ENCODE results near the gene IL17RA.

IL17RA gene

GRCh38 chr22:17106785-17107546, 22.2 kb downstream of the IL17RA start:
- DNase-seq = no peak

DNA sequence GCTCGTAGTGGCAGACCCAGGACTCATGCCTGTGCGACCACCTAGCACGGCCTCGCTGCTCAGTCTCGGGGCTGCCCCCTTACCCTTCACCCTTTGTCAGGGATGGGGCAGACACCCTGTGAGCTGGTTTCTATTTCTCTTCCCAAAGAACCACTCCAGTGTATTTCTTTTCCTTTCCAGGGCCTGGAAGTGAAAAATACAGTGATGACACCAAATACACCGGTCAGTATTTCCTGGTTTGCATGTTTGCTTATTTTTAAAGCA, 22.7 kb downstream of the IL17RA start:
- no peak for DNase-seq

DNA sequence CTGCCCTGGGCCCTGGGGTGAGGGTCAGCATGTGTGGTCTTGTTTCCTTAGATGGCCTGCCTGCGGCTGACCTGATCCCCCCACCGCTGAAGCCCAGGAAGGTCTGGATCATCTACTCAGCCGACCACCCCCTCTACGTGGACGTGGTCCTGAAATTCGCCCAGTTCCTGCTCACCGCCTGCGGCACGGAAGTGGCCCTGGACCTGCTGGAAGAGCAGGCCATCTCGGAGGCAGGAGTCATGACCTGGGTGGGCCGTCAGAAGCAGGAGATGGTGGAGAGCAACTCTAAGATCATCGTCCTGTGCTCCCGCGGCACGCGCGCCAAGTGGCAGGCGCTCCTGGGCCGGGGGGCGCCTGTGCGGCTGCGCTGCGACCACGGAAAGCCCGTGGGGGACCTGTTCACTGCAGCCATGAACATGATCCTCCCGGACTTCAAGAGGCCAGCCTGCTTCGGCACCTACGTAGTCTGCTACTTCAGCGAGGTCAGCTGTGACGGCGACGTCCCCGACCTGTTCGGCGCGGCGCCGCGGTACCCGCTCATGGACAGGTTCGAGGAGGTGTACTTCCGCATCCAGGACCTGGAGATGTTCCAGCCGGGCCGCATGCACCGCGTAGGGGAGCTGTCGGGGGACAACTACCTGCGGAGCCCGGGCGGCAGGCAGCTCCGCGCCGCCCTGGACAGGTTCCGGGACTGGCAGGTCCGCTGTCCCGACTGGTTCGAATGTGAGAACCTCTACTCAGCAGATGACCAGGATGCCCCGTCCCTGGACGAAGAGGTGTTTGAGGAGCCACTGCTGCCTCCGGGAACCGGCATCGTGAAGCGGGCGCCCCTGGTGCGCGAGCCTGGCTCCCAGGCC, 23.7 kb downstream of the IL17RA start:
- DNase-seq = no peak

DNA sequence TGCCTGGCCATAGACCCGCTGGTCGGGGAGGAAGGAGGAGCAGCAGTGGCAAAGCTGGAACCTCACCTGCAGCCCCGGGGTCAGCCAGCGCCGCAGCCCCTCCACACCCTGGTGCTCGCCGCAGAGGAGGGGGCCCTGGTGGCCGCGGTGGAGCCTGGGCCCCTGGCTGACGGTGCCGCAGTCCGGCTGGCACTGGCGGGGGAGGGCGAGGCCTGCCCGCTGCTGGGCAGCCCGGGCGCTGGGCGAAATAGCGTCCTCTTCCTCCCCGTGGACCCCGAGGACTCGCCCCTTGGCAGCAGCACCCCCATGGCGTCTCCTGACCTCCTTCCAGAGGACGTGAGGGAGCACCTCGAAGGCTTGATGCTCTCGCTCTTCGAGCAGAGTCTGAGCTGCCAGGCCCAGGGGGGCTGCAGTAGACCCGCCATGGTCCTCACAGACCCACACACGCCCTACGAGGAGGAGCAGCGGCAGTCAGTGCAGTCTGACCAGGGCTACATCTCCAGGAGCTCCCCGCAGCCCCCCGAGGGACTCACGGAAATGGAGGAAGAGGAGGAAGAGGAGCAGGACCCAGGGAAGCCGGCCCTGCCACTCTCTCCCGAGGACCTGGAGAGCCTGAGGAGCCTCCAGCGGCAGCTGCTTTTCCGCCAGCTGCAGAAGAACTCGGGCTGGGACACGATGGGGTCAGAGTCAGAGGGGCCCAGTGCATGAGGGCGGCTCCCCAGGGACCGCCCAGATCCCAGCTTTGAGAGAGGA, 24.5 kb downstream of the IL17RA start:
- DNase-seq = no peak

DNA sequence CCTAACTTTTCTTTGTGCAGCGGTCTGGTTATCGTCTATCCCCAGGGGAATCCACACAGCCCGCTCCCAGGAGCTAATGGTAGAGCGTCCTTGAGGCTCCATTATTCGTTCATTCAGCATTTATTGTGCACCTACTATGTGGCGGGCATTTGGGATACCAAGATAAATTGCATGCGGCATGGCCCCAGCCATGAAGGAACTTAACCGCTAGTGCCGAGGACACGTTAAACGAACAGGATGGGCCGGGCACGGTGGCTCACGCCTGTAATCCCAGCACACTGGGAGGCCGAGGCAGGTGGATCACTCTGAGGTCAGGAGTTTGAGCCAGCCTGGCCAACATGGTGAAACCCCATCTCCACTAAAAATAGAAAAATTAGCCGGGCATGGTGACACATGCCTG, 25.2 kb downstream of the IL17RA start:
- no peak for DNase-seq

DNA sequence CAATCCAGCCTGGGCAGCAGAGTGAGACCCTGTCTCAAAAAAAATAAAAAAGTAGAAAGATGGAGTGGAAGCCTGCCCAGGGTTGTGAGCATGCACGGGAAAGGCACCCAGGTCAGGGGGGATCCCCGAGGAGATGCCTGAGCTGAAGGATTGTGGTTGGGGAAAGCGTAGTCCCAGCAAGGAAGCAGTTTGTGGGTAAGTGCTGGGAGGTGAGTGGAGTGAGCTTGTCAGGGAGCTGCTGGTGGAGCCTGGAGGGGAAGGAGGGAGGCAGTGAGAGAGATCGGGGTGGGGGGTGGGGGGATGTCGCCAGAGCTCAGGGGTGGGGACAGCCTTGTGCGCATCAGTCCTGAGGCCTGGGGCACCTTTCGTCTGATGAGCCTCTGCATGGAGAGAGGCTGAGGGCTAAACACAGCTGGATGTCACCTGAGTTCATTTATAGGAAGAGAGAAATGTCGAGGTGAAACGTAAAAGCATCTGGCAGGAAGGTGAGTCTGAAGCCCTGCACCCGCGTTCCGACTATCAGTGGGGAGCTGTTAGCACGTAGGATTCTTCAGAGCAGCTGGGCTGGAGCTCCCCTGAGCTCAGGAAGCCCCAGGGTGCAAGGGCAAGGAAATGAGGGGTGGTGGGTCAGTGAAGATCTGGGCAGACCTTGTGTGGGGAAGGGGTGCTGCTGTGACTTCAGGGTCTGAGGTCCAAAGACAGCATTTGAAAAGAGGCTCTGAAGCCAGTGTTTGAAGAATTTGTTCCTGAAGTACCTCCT, 26.2 kb downstream of the IL17RA start:
- DNase-seq = no peak

GRCh38 chr22:17112491-17113042, 27.8 kb downstream of the IL17RA start:
- DNase-seq = no peak

GRCh38 chr22:17113600-17113999, 28.8 kb downstream of the IL17RA start:
- no peak for DNase-seq

- DNase-seq = no peak
Measured at GRCh38 chr22:17114173-17114897, 29.5 kb downstream of the IL17RA start.

GRCh38 chr22:17114898-17115235, 30.1 kb downstream of the IL17RA start:
- DNase-seq = no peak

DNA sequence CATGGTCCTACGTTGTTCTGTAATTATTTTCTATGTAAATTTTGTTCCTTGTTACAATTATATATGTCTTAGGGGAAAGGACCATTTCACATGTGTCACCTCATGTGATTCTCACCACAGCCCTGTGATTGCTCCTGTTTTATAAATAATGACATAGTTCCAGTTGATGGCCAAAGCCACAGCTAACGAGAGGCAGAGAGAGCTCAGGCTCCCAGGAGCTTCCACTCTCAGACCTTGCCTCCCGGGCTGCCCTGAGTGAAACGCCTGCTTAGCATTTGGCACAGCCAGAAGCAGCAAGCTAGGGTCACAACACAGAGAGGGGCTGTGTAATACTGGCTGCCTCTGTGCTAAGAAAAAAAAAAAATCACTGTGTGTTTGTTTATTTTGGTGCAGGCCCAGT, 30.4 kb downstream of the IL17RA start:
- no peak for DNase-seq

DNA sequence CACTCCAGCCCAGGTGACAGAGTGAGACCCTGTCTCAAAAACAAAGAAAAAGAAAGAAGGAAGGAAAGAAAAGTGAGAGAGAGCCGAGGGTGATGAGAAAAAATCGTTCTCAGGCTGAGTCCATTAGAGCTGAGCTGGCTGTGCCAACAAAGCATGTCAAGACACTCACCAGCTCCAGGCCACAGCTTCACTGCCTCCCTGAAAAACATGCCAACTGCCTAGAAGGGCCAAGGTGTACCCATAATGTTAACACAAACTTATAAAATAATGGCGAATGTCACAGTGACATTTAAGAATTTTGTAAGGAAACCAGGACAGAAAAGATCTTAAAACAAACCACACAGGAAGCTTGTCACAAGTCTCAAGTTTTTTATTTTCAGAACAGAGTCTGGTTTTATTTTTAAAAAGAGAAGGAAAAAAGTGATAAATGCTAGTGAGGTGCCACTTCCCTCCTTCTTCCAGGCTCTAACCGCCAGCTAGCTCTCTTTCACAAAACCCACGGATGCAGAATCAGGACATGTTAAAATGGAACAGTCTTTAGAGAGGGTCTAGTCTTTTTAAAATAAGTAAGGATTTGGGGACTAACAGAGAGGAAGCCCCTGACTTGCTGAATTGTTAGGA, 31.3 kb downstream of the IL17RA start:
- no peak for DNase-seq

- DNase-seq = no peak
Measured at GRCh38 chr22:17116572-17117330, 32.0 kb downstream of the IL17RA start.

GRCh38 chr22:17117400-17117799, 32.6 kb downstream of the IL17RA start:
- DNase-seq = no peak

GRCh38 chr22:17117890-17118289, 33.1 kb downstream of the IL17RA start:
- no peak for DNase-seq

- no peak for DNase-seq
Measured at GRCh38 chr22:17118342-17118741, 33.5 kb downstream of the IL17RA start.

DNA sequence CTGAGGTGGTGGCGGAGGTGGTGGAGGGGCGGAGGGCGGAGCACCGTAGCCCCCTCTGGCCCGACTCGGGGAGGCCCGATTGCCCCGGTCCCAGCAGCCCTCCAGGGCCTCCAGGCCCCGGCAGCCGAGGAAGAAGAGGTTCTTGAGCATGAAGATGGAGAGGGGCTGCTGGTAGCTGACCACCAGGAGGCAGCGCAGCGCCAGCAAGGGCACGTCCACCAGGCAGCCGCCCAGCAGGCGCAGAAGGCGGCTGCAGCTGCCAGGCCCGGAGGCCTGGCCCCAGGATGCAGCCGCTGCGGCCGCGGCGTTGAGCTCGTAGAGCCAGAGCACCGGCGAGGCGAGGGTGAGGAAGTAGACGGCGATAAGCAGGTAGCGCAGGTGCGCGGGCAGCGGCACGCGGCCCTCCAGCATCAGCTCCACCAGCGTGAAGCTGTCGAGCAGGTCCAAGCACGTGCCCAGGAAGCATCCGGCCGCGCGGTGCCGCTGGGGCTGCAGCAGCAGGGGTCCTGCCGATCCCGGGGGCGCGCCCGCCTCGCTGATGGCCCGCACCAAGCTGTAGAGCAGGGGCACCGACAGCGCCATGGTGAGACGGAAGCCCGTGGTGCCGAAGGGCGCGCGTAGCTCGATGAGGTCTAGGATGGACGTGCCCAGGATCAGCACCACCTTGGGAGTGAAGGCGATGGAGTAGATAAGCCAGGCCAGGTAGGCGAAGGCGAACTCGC, 34.8 kb downstream of the IL17RA start:
- DNase-seq = peak; percentile 13

DNA sequence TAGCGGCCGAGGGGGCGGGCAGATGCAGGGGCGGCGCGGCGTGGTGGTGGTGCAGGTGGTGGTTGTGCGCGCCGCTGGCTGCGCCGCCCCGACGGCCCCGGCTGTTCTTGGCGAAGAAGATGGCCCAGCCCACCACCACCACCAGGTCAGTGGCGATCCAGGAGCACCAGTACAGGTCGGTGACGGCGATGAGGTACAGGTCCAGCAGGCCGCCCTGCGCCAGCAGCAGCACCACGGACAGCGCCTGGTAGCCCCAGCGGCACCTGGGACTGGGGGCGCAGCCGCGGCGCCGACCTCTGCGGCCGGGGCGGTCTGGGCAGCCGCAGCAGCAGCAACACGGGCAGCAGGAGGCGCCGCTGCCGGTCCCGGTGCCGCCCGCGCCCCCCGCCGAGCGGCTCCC, 35.5 kb downstream of the IL17RA start:
- DNase-seq = no peak

DNA sequence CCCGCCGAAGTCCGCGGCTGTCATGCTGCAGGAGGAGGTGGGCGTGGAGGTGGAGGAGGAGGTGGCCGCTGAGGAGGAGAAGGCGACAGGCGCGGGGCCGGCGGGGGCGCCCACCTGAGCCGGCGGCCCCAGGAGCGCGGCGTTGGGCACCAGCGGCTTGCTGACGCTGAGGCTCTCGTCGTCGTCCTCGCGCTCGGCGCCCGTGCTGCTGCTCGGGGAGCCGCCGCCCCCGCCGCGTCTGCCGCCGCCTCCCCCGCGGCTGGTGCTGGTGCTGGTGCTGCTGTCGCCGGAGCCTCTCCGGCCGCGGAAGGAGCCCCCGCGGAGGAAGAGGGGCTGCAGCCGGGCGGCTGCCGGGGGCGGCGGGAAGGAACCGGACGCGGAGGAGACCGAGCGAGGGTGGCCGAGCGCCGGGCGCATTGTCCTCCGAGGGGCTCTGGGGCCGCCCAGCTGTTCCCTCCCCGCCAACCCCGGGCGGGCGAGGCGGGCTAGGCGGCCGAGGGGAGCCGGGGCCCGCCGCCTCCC, 36.0 kb downstream of the IL17RA start:
- no peak for DNase-seq
